Right ventricle myocardium superior (tissue), 1 donor: Measurements from ENCODE around the gene SIAH2. TPM values are rescaled to one million over a fixed set of nuclear protein-coding genes. Genes with fewer than 3 reads are reported as not detected.

ENCODE experiments used
- ATAC-seq: fragments of 200-7000 bp; cut with Tn5 transposase; one replicate; pipeline ENCODE4 v1.9.1; 2020; ENCODE audit warnings: mild to moderate bottlenecking; ENCODE audit not compliant: poor library complexity
- DNase-seq: peaks from one replicate; pipeline ENCODE4 v3.0.0-alpha.2; 2020
- intact Hi-C: fragments of 100-400 bp; cut with DNase I; formaldehyde crosslinking; loops from one replicate; pipeline ENCODE4 v1.11.2; 2022
- total RNA-seq: library from RNA; stranded (reverse); fragmentation: NEBNext Ultra II Directional; extraction: Animal tissue kit (Norgen Biotek cat#: 25700); gene quantifications from one replicate; pipeline ENCODE4 v1.2.1, GENCODE V29; 2021
- donor health status: DM: no; HTN: yes; CAD: no; lungs with severe emphysema.

SIAH2 gene
- total RNA-seq, 1 donor from 2014 or later = 18.2 TPM

GRCh38 chr3:150783316-150783715, 20.3 kb upstream of the SIAH2 start:
- intact Hi-C loops = loop anchor here (10.0 kb wide), 1 partner anchor 59 kb away; no protein-coding TSS in a partner anchor
- ATAC-seq (no peak), DNase-seq (no peak)

- intact Hi-C loops = no loop called here
- ATAC-seq (no peak), DNase-seq (no peak)
These were observed 16.5 kb upstream of the SIAH2 start for GRCh38 chr3:150779402-150779858.

DNA sequence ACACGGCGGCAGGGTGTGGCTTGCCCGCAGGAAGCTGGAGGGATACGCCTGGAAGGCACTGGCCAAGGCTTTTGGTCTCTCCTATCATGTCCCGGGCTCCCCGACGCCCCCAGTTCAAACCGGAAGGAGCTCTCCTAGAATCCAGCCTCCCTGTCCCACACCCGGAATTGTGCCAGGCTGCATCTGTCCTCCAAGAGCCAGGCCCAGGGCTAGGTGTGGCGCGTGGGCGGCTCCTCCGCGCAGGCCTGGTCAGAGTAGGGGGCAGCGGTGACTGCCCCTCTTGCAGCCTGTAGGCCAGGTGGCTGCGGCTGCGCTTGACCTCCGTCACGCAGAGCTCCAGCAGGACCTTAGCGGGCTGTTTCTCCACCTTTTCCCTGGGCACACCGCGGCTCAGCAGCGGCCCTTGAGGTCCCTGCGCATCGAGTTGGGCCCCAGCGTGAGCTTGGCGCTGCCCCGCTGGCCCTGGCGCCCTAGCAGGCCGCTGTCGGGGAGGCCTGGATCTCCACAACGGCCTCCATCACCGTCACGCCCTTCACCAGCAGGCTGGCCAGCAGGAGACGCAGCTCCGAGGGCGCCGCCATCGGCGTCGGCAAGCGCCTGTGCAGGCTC, 15.9 kb upstream of the SIAH2 start:
- ATAC-seq = no peak

GRCh38 chr3:150775001-150775599, 12.1 kb upstream of the SIAH2 start:
- intact Hi-C loops = no loop called here
- ATAC-seq = no peak
- no peak for DNase-seq

More for the DNA sequence above, 15.9 kb upstream of the SIAH2 start:
- intact Hi-C loops = no loop called here
- no peak for DNase-seq

- ATAC-seq (peak; percentile 25), DNase-seq (no peak)
- intact Hi-C loops = no loop called here
These were observed 10.7 kb upstream of the SIAH2 start for GRCh38 chr3:150773616-150774192.

GRCh38 chr3:150771600-150771999, 8.6 kb upstream of the SIAH2 start:
- intact Hi-C loops = no loop called here
- DNase-seq (no peak), ATAC-seq (no peak)

DNA sequence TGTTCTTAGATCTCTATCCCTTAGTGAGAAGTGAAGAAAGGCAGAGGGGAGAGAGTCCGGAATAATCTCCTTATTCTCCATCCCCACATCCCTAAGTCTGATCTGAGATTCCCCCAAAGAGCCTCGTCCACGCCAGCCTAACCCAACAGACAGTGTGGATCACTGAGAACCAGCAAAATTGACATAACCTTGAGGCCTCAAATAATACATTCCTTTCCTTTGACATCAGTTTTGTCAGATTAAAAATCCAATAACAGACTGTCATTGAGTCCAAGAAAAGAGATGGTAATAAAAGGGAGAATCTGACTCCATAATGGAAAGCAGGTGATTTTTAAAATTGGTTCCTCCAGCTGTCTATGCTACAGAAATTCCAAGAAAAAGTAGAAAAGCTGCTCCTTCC, 7.7 kb upstream of the SIAH2 start:
- no peak for DNase-seq
- intact Hi-C loops = no loop called here
- no peak for ATAC-seq

DNA sequence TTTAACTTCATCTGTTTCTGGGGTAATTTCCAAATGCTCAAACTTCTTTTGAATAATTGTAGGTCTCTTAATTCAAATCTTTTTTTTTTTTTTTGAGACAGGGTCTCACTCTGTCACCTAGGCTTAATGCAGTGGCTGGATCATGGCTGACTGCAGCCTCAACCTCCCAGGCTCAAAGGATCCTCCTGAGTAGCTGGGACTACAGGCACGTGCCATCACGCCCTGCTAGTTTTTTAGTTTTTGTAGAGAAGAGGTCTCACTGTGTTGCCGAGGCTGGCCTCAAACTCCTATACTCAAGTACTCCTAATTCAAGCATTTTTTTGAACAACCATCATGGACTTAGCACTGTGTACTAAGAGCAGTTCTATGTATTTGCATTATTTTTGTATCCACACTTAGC, 3.8 kb upstream of the SIAH2 start:
- DNase-seq (no peak), ATAC-seq (no peak)
- intact Hi-C loops = no loop called here

DNA sequence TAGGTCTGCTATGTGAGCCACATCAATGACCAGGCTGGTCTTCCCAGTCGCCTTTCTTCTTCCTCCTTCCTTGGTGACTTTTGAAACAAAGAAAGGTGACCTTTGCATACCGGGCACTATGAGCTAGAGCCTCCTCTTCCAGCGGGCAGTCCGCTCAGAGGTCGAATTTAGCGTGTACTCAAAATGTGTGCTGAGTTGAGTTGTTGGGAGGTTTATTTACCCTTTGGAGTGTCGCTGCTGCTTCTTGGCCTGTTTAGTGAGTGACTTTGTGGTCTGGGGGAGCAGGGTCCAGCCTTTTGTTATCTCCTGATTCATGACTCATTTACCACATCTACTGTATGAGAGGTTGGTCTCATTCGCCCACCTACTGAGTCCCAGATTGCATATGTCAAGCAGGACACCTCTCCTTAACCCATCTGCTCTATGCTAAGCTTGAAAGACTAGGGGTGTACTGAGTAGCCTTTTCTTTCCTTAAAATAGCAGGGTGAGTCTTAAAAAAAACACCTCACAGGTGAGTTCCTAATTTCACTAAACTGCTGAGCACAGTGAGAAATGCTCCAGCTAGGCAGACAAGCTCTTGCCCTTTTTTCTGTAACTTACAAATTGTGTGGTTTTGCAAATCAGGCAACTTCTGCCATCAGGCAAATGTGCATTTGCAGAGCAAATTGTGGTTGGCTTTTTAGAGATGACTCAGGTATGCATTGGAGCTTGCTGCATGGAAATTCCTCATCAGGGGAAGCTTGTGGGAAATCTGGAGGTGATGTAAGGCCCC, 3.2 kb upstream of the SIAH2 start:
- intact Hi-C loops = no loop called here
- DNase-seq (no peak), ATAC-seq (no peak)

DNA sequence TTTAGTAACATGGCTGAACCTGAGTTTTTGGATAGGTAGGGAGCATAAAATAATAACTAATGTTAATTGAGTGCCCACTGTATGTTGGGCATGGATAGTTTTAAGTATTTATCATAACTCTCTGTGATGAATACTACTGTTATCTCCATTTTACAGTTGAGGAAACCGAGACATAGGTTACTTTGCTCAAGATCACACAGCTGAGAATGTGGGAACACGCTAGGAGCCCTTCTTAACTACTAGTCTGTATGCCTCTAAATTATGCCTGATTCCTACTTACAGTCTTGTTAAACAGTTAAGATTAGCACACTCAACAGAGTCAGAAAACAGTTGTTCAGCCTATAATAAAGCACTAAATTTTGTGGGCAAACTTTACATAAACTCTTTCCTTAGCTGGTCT, 2.0 kb upstream of the SIAH2 start:
- DNase-seq (no peak), ATAC-seq (no peak)
- intact Hi-C loops = loop anchor here (5.0 kb wide), 1 partner anchor 38 kb away; no protein-coding TSS in a partner anchor

DNA sequence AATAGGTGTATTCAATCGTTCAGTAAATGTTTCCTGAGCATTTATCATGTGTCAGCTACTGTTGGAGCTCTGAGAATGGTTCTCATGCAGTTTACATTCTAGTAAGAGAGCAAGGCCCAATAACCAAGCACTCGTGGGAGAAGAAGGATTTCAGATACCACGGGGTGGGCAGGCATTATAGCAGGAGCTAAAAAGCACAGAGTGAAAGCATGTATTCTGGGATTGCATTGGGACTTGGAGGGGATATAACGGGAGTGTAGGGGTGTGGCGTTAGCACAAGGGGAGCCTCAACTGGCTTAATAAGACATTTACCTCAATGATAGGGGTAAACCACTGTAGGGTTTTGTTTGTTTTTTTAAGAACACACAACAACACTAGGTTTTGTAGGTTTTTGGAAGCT, 1.6 kb upstream of the SIAH2 start:
- intact Hi-C loops = loop anchor here (5.0 kb wide), 1 partner anchor 37 kb away; no protein-coding TSS in a partner anchor
- no peak for ATAC-seq

GRCh38 chr3:150763841-150764483, 993 bp upstream of the SIAH2 start:
- DNase-seq = peak; percentile 84
- ATAC-seq = peak; percentile 78
- intact Hi-C loops = loop anchor here (5.0 kb wide), 1 partner anchor 37 kb away; no protein-coding TSS in a partner anchor

More for the DNA sequence above, 1.6 kb upstream of the SIAH2 start:
- no peak for DNase-seq

DNA sequence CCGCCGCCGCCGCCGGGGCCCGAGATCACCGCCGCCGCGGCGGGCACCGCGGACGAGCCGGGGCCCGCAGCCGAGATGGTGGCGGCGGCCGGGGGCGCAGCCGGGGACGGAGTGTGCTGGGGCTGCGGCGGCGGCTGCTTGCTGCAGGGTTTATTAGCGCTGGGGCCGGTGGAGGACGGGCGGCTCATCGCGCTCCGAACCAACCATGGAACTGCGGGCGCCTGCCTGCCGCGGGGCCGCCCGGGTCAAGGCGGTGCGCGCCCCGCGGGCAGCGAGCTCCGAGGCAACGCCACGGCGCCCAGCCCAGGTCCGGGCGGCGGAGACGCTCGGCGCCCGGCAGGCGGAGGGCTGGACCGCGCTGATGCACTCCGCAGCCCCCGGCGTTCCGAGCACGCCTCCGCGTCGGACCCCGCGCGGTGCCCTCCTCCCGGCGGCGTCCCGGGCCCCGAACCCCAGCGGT, 277 bp downstream of the SIAH2 start:
- no peak for DNase-seq
- intact Hi-C loops = loop anchor here (5.0 kb wide), 1 partner anchor 35 kb away; no protein-coding TSS in a partner anchor

DNA sequence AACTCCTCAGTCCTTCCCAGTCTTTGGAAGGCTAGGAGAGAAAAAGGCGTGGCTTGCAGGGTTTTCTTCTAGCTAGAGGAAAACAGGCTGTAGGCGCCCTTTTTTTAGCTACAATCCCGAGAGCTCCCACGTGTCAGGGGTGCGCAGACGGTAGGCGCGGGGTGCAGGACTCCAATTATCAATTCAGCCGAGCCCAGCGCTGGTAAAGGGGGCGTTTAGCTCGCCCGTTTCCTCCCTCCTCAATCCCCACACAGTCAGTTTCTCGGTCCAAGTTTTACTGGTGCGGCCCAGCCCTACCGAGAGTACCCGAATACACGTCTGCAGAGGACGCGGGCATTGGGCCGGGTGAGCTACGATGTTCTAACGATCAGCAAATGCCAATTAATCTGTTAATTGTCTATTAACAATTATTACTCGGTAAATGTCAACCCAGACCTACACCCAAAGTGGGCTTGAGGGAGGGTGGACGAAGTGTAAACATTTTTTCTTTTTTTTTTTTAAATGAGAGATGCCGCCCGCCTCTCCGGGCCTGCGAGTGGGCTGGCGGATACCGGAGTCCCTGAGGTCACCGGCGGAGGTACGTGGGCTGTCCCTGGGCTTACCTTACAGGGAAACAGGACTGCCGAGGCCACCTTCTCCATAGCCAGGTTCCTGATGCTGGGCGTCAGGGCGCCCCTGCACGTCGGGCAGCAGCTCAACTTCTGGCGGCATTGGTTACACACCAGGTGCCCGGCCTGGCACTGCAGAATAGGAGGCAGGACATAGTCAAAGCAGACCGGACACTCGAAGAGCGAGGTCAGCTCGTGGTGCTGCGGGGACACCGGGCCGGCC, 923 bp downstream of the SIAH2 start:
- ATAC-seq (peak; percentile 20), DNase-seq (peak; percentile 56)
- intact Hi-C loops = loop anchor here (5.0 kb wide), 1 partner anchor 35 kb away; no protein-coding TSS in a partner anchor

More for the DNA sequence above, 277 bp downstream of the SIAH2 start:
- no peak for ATAC-seq

GRCh38 chr3:150760431-150761200, 2.4 kb downstream of the SIAH2 start:
- DNase-seq = no peak
- intact Hi-C loops = loop anchor here (5.0 kb wide), 1 partner anchor 33 kb away; no protein-coding TSS in a partner anchor
- ATAC-seq = no peak

DNA sequence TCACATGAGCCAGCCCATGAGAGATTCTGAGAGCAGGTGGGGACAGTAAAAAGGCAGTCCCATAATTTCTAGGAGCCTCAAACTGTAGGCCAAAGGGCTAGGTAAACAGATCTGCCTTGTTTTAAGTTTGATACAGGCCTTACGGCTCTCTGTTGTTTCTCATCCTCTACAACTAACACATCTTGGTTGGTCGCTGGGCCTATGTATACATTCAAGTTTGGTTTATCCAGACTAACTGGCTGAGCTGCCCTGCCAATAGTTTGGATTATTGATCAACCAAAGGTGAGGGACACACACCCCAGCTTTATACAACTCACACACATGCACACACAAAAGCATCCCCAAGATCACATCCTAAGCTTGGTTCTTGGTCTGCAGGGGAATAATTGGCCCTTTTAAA, 3.0 kb downstream of the SIAH2 start:
- DNase-seq (no peak), ATAC-seq (no peak)
- intact Hi-C loops = loop anchor here (5.0 kb wide), 1 partner anchor 33 kb away; no protein-coding TSS in a partner anchor

- intact Hi-C loops = no loop called here
- DNase-seq = no peak
- ATAC-seq = no peak
These were observed 3.6 kb downstream of the SIAH2 start for GRCh38 chr3:150759319-150759718.
